HL-60/S4 (cell line): Measurements from ENCODE around the gene AVL9.
"Not testable (repeated sequence)": the region's sequence is repeated elsewhere in the genome, so short reads cannot be mapped to it uniquely, and the experiment has no call there.

ENCODE experiments used
- in situ Hi-C: fragments of 300-500 bp; cut with MboI; formaldehyde crosslinking; loops from 2 replicates; pipeline ENCODE4 v1.14.3; 2022; ENCODE audit warnings: low sequenced_read_pairs

Gene AVL9

GRCh38 chr7:32583791-32584190, 88.5 kb downstream of the AVL9 start:
- in situ Hi-C loops, result no loop called here

GRCh38 chr7:32586291-32587221, 91.3 kb downstream of the AVL9 start:
- in situ Hi-C loops, result no loop called here

GRCh38 chr7:32587411-32587948, 92.2 kb downstream of the AVL9 start:
- in situ Hi-C loops, result no loop called here

- in situ Hi-C loops, result no loop called here
Observed at GRCh38 chr7:32588657-32589056, 93.4 kb downstream of the AVL9 start.

GRCh38 chr7:32591938-32592337, 96.6 kb downstream of the AVL9 start:
- in situ Hi-C loops, result no loop called here

- in situ Hi-C loops, result no loop called here
Observed at GRCh38 chr7:32592701-32593100, 97.4 kb downstream of the AVL9 start.

- in situ Hi-C loops, result no loop called here
Observed at GRCh38 chr7:32594965-32595490, 99.7 kb downstream of the AVL9 start.

- in situ Hi-C loops, result not testable (repeated sequence)
Observed at GRCh38 chr7:32601196-32601595, 105.9 kb downstream of the AVL9 start.

GRCh38 chr7:32602470-32602869, 107.2 kb downstream of the AVL9 start:
- in situ Hi-C loops, result no loop called here

- in situ Hi-C loops, result not testable (repeated sequence)
Observed at GRCh38 chr7:32603492-32603891, 108.2 kb downstream of the AVL9 start.

GRCh38 chr7:32604047-32604446, 108.8 kb downstream of the AVL9 start:
- in situ Hi-C loops, result not testable (repeated sequence)

GRCh38 chr7:32605032-32605431, 109.7 kb downstream of the AVL9 start:
- in situ Hi-C loops, result no loop called here

- in situ Hi-C loops, result no loop called here
Observed at GRCh38 chr7:32609463-32609862, 114.2 kb downstream of the AVL9 start.

- in situ Hi-C loops, result no loop called here
Observed at GRCh38 chr7:32611201-32612099, 116.2 kb downstream of the AVL9 start.

- in situ Hi-C loops, result no loop called here
Observed at GRCh38 chr7:32616625-32617024, 121.3 kb downstream of the AVL9 start.

GRCh38 chr7:32618470-32618869, 123.2 kb downstream of the AVL9 start:
- in situ Hi-C loops, result no loop called here

GRCh38 chr7:32618987-32619386, 123.7 kb downstream of the AVL9 start:
- in situ Hi-C loops, result no loop called here

- in situ Hi-C loops, result not testable (repeated sequence)
Observed at GRCh38 chr7:32619416-32619815, 124.1 kb downstream of the AVL9 start.

- in situ Hi-C loops, result no loop called here
Observed at GRCh38 chr7:32631021-32631420, 135.7 kb downstream of the AVL9 start.

GRCh38 chr7:32631590-32632497, 136.6 kb downstream of the AVL9 start:
- in situ Hi-C loops, result not testable (repeated sequence)
